GM19468 (cell line): Measurements from ENCODE around the gene TTC33.
A peak's percentile ranks its signal among the peaks of the same experiment; 100 is the strongest.

Source experiments
- ATAC-seq: cut with Tn5 transposase; IDR thresholded peaks from one replicate; pipeline ENCODE4 v1.9.1; 2021; ENCODE audit warnings: mild to moderate bottlenecking, moderate library complexity, moderate number of reproducible peaks; ENCODE audit not compliant: unreplicated experiment; ENCODE audit errors: extremely low read depth

Gene TTC33

DNA sequence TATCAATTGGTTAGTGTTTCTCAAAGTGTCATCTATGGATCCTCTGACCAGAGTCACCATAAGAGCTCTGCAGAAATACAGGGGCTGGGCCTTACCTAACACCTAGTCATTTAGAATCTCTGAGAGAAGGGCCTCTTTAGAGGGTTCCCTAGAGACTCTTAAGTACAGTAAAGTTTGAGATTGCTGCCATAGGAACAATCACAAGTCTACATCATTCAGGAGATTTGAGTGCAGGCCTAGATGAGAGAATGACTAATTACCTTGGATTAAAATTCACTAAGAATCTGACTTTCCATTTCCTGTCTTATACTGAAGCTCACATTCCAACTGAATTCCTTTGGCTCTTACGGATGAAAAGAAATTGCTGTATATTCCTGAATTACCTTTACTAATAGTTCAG is 258.2 kb downstream of the TTC33 start:
- ATAC-seq: no peak

GRCh38 chr5:40495237-40495635 is 260.5 kb downstream of the TTC33 start:
- ATAC-seq: no peak

GRCh38 chr5:40494631-40495236 is 261.0 kb downstream of the TTC33 start:
- ATAC-seq: no peak

- no peak for ATAC-seq
Measured at GRCh38 chr5:40492056-40492455, 263.7 kb downstream of the TTC33 start.

DNA sequence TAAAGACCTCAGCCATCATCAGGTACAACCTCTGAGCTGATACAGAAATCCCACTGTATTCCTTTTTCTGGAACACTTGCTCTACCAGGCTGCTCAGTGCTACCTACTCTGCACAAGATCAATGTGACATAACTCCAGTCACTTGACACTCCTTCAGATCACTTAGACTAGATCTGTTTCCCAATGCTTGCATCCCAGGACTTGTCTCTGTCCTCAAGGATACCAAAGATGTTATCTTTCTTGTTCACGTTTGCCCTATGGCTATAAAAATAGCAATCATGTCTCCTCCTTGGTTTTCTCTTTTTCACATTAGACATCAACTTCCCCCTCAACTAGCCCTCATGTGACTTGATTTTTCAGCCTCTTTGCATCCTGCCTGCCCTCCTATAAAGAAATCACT is 264.1 kb downstream of the TTC33 start:
- no peak for ATAC-seq

DNA sequence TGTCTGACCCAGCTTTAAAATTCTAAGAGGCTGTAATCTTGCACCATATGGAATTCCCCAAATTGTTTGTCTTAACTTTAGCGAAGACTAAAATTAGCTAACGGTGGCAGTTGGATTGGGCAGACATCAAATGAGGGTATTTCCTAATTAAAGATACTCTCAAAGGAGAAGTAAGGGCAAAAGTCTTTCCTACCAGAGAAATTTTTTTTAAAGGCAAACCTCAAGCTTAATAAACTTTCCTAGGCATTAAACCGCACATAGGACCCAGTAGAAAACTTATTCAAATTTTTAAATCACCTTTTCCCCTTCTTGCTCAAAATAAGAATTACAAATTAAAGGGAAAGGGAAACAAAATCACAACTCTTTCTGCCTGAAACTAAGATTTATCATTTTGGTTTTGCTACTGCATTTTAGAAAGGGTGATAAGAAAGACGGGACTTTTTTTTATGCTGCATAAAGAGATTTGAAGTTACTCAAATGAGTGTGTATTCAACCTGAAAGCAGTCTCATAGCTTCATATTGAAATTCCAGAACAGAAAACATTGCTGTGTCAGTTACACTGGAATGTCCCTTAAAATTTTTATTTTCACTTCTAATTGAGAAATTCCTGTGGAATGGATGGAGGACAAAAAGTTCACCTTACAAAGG is 265.2 kb downstream of the TTC33 start:
- ATAC-seq: peak; percentile 10

- no peak for ATAC-seq
Measured at GRCh38 chr5:40489421-40489820, 266.3 kb downstream of the TTC33 start.

DNA sequence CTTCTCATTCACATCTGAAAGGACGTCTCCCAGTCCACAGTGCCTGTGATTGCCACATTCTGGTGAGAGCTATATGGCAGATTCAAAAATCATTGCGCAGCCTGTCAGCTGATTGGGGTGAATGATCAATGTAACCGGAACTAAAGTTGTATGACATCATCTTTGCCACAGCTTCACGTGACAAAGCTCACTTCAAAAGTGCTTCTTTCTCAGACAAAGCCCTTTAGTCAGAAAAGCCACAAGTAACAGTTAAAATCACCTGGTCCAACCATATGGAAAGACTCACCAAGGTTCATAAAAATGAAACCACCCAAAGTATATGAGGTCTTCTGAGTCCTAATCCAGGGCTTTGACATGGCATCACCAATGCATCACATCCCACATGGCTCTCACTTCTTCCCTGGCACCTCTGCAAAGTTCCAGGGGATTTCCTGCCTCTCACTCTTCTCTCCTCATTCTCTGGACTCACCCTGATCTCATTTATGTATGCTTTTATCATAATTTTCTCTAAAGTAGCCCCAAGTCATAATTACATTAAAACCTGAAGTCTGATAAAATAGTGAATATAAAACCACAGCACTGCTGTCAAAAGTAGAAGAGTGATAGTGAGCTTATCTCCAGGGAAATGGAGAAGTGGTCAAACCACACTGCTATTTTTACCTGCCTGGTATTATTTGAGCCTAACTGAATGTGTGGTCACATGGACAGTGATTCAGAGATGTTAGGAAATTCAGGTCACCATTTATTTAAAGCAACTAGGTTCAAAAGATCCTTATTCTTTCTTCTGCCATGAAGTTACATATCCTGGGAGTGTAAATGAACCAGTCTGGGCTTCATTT is 269.1 kb downstream of the TTC33 start:
- peak; percentile 18 for ATAC-seq

GRCh38 chr5:40485021-40485998 is 270.5 kb downstream of the TTC33 start:
- peak; percentile 55 for ATAC-seq

GRCh38 chr5:40484495-40484894 is 271.3 kb downstream of the TTC33 start:
- ATAC-seq: no peak

- ATAC-seq: no peak
Measured at GRCh38 chr5:40483316-40483715, 272.4 kb downstream of the TTC33 start.

DNA sequence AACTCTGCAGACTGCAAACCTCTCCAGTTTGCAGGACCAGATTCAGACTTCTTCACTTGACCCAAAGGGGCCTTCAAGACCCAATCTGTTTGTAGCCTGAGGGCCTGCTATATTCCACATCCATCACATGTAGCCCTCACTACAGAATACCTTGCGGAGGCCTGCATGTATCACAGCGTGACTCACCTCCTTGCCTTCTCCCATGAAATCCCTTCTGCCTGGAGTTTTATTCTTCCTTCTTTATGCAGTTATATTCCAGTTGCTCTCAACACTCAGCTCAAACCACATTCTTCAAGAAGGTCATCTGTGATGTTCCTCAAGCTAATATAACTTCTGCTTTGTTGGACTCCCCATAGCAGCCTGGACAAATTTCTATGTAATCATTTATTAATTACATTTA is 274.5 kb downstream of the TTC33 start:
- no peak for ATAC-seq

GRCh38 chr5:40480392-40480791 is 275.4 kb downstream of the TTC33 start:
- ATAC-seq: no peak

- ATAC-seq: no peak
Measured at GRCh38 chr5:40479939-40480338, 275.8 kb downstream of the TTC33 start.

DNA sequence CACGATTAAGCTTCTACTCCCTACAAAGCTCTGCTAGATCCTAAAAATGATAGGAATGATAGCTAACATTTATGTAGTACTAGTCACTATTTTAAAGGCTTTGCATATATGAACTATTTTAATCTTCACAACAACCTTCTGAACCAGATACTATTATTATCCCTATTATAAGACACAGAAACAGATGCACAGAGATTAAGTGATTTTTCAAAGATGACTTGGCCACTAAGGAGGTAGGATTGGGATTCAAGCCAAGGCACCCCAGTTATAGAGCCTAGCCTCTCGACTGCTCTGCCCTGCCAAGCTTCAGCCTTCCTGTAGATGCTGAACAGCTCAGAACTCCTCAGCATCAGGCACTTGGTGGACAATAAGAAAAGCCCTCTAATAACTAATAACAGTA is 277.0 kb downstream of the TTC33 start:
- ATAC-seq: no peak

DNA sequence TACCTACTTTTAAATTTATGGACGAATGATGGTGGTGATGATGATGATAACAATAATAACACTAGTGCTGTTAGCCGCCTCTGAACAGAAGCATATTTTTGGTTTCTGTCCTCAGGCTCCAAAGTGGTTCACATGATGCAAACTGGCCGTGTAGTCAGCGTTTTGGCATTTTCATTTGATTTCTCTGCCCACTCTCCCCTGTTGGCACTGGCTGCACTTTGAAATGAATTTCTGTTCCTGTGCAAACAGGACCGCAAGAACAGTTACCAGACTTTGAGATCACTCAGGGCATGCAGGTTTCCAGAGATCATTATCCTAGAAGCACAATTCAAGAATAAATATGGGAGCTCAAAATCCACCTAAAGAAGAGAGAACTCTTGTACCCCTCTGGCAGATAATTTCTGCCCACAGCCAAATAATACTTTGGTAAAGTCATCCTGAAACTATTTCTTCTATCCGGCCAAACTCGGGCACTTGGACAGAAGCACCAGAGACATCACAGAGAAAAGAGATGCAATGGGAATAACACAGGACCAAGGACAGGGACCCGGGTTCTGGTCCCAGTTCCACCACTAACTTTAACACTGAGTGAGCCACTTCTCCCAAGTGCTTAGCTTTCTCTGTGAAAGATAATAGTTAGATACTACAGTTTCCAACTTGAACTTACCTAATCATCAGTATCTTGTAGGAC is 277.8 kb downstream of the TTC33 start:
- no peak for ATAC-seq

DNA sequence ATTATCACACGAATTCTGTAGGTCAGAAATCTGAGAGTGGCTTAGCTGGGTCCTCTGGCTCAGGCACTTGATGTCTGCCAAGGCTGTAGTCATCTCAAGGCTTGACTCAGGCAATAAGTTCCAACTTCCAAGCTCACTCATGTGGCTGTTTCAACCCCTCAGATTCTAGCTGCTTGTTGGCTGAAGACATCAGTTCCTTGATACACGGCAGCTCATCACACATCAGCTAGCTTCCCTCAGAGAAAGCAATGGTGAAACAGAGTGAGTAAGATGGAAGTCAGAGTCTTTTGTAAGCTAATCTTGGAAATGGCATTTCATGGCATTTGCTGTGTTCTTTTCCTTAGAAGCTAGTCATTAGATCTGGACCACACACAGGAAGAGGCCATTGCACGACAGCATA is 280.2 kb downstream of the TTC33 start:
- ATAC-seq: no peak

- no peak for ATAC-seq
Measured at GRCh38 chr5:40474250-40474649, 281.5 kb downstream of the TTC33 start.

DNA sequence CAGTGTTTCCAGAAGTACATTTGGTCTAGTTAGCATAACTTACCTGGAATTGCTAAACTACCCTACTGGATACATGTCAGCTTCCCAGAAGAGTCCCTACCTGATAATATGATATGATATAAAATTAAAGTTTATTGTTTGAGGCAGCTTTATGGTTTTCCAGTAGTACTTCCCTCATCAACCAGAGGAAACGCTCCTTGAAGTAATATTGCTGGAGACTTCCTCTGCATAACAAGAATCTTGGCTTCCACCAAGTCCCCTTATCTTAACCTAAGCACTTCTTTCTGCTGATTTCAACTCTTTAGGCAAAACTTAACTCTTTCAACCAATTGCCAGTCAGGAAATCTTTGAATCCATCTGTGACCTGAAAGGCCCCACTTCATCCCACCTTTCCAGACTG is 290.3 kb downstream of the TTC33 start:
- no peak for ATAC-seq

GRCh38 chr5:40464511-40464910 is 291.2 kb downstream of the TTC33 start:
- ATAC-seq: no peak
